Upper lobe of right lung (tissue), 1 donor: Measurements from ENCODE around the gene TBX4. TPM values are rescaled to one million over a fixed set of nuclear protein-coding genes. Genes with fewer than 3 reads are reported as not detected.

Source experiments
- ATAC-seq: fragments of 200-7000 bp; cut with Tn5 transposase; one replicate; pipeline ENCODE4 v1.9.1; 2020; ENCODE audit warnings: mild to moderate bottlenecking, moderate library complexity
- DNase-seq: peaks from one replicate; pipeline ENCODE4 v3.0.0-alpha.2; 2020
- H3K27ac ChIP-seq: fragments of 200-600 bp; one replicate; pipeline ENCODE4 v1.8.0; 2022
- H3K27me3 ChIP-seq: fragments of 200-600 bp; one replicate; pipeline ENCODE4 v1.8.0; 2022; ENCODE audit warnings: mild to moderate bottlenecking
- H3K36me3 ChIP-seq: fragments of 200-600 bp; one replicate; pipeline ENCODE4 v1.8.0; 2022
- H3K4me1 ChIP-seq: fragments of 200-600 bp; one replicate; pipeline ENCODE4 v1.8.0; 2022
- H3K4me3 ChIP-seq: fragments of 200-600 bp; one replicate; pipeline ENCODE4 v1.8.0; 2022; ENCODE audit warnings: mild to moderate bottlenecking
- H3K9me3 ChIP-seq: fragments of 200-600 bp; one replicate; pipeline ENCODE4 v1.8.0; 2022
- intact Hi-C: fragments of 100-400 bp; cut with DNase I; formaldehyde crosslinking; loops from one replicate; pipeline ENCODE4 v1.11.0; 2022
- total RNA-seq: library from RNA; stranded (reverse); fragmentation: NEBNext Ultra II Directional; extraction: Animal tissue kit (Norgen Biotek cat#: 25700); gene quantifications from one replicate; pipeline ENCODE4 v1.2.1, GENCODE V29; 2021
- TF ChIP-seq, protein P1 (sequence below): fragments of 200-600 bp; IDR thresholded peaks from one replicate; pipeline ENCODE4 v1.8.0; 2022; ENCODE audit warnings: antibody characterized with exemption
- donor health status: DM: no; HTN: yes; CAD: no; lungs with severe emphysema.

The TBX4 gene
- total RNA-seq, 1 donor from 2014 or later = 28.6 TPM

- no peaks in the 10 kb centered on the region for H3K27me3 ChIP-seq
- H3K36me3 ChIP-seq = no peaks in the 10 kb centered on the region
- no peak overlapping the region for H3K27ac ChIP-seq
- H3K9me3 ChIP-seq = no peaks in the 10 kb centered on the region
- H3K4me1 ChIP-seq = no peaks in the 10 kb centered on the region
- TF ChIP-seq, protein P1, sequence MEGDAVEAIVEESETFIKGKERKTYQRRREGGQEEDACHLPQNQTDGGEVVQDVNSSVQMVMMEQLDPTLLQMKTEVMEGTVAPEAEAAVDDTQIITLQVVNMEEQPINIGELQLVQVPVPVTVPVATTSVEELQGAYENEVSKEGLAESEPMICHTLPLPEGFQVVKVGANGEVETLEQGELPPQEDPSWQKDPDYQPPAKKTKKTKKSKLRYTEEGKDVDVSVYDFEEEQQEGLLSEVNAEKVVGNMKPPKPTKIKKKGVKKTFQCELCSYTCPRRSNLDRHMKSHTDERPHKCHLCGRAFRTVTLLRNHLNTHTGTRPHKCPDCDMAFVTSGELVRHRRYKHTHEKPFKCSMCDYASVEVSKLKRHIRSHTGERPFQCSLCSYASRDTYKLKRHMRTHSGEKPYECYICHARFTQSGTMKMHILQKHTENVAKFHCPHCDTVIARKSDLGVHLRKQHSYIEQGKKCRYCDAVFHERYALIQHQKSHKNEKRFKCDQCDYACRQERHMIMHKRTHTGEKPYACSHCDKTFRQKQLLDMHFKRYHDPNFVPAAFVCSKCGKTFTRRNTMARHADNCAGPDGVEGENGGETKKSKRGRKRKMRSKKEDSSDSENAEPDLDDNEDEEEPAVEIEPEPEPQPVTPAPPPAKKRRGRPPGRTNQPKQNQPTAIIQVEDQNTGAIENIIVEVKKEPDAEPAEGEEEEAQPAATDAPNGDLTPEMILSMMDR = no peak
- DNase-seq = no peak
- no peak for ATAC-seq
- H3K4me3 ChIP-seq = no peak overlapping the region
- intact Hi-C loops = no loop called here
Observed at GRCh38 chr17:61528171-61528570, 75.9 kb downstream of the TBX4 start.

GRCh38 chr17:61531223-61531622, 79.0 kb downstream of the TBX4 start:
- H3K4me1 ChIP-seq = no peaks in the 10 kb centered on the region
- TF ChIP-seq, protein P1 = no peak
- H3K9me3 ChIP-seq = no peaks in the 10 kb centered on the region
- no peak overlapping the region for H3K4me3 ChIP-seq
- no peaks in the 10 kb centered on the region for H3K27me3 ChIP-seq
- intact Hi-C loops = no loop called here
- H3K36me3 ChIP-seq = no peaks in the 10 kb centered on the region
- no peak overlapping the region for H3K27ac ChIP-seq
- DNase-seq = no peak
- ATAC-seq = no peak

DNA sequence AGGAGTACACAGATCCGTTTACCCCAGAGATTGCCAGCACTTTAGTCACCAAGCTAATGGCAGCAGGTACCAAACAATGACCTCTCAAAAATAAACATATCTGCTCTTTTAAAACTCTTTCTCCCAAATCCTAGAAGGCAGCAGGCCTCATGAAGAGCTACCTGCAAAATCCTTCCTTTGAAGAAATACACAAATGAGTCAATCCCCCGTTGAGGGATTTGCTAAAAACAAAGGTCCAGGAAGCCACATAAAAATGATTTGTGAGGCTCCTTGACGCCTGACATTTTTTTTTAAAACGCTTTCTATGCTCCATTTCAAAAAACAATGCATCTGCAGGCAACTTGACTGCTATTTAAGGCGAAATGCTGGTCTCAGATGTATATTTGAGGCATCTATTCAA, 80.6 kb downstream of the TBX4 start:
- Histone ChIP-seq H3K4me3 (no peak overlapping the region), H3K27ac (no peak overlapping the region), H3K36me3 (no peaks in the 10 kb centered on the region), H3K27me3 (no peaks in the 10 kb centered on the region), H3K9me3 (no peaks in the 10 kb centered on the region), H3K4me1 (peaks cover 3% of the 10 kb centered on the region)
- TF ChIP-seq, protein P1 = no peak
- ATAC-seq = no peak
- DNase-seq = no peak
- intact Hi-C loops = no loop called here

DNA sequence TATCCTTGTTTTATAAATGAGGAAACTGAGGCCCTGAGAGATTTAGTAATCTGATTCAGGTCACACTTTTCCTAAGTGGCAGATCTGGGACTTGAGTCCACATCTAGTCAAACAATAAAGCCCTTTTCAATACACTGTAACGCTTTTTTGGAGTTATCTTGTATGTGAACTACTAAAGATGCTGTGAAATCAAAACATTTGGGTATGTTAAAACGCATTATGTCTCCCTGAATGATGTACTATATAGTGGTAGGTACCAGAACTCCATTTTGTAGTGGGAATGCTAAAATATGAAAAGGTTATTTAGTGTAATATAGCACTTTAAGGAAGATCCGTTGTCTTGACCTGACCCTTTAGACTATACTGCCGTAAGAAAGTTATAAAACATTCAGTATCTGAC, 81.6 kb downstream of the TBX4 start:
- Histone ChIP-seq H3K36me3 (no peaks in the 10 kb centered on the region), H3K27me3 (no peaks in the 10 kb centered on the region), H3K9me3 (no peaks in the 10 kb centered on the region), H3K4me3 (no peak overlapping the region), H3K27ac (no peak overlapping the region), H3K4me1 (peaks cover 3% of the 10 kb centered on the region)
- DNase-seq (no peak), ATAC-seq (no peak)
- intact Hi-C loops = no loop called here
- TF ChIP-seq, protein P1 = no peak

GRCh38 chr17:61534414-61534813, 82.2 kb downstream of the TBX4 start:
- H3K27ac ChIP-seq = no peak overlapping the region
- no peaks in the 10 kb centered on the region for H3K27me3 ChIP-seq
- DNase-seq = no peak
- no peak overlapping the region for H3K4me3 ChIP-seq
- no peaks in the 10 kb centered on the region for H3K36me3 ChIP-seq
- intact Hi-C loops = no loop called here
- TF ChIP-seq, protein P1 = no peak
- peaks cover 3% of the 10 kb centered on the region for H3K4me1 ChIP-seq
- no peak for ATAC-seq
- H3K9me3 ChIP-seq = no peaks in the 10 kb centered on the region

Other genes starting within 250 kb of the TBX4 start
- gene TBX2, start 52.6 kb upstream of the TBX4 start, total RNA-seq = 122 TPM
- not detected for gene NACA2, start 138.8 kb downstream of the TBX4 start, total RNA-seq